HepG2 (cell line): ENCODE measurements around the gene PSMD5. TPM values are rescaled to one million over a fixed set of nuclear protein-coding genes. Genes with fewer than 3 reads are reported as not detected.

Experiments
- ARID5B ChIP-seq: IDR thresholded peaks from 2 replicates; pipeline ENCODE4 v1.4.0; 2020; ENCODE audit warnings: mild to moderate bottlenecking, missing genetic modification reagents
- FOXM1 ChIP-seq: sonication (generic); formaldehyde crosslinking; IDR thresholded peaks from 2 replicates; pipeline ENCODE4 v1.5.0; 2020; ENCODE audit warnings: missing genetic modification reagents
- HNRNPUL1 ChIP-seq: fragments of 200-400 bp; formaldehyde crosslinking; IDR thresholded peaks from 2 replicates; pipeline ENCODE4 v1.6.1; 2017; ENCODE audit warnings: low read depth, mild to moderate bottlenecking, low read length, moderate library complexity
- KIAA2018 ChIP-seq: sonication (generic); formaldehyde crosslinking; IDR thresholded peaks from 2 replicates; pipeline ENCODE4 v1.5.0; 2020; ENCODE audit warnings: mild to moderate bottlenecking, missing genetic modification reagents, borderline replicate concordance
- MAZ ChIP-seq, 2 experiments: sonication (generic) in 1 of 2; formaldehyde crosslinking in 1 of 2; IDR thresholded peaks; 2 replicates each; pipeline versions ENCODE4 v1.5.0 to v1.6.1; 2012 to 2020; ENCODE audit warnings: low read depth in 2 of 2, mild to moderate bottlenecking in 2 of 2, borderline replicate concordance in 1 of 2, improper control_type of control experiment in 1 of 2, low read length in 1 of 2, missing genetic modification reagents in 1 of 2, moderate library complexity in 1 of 2
- NFKB2 ChIP-seq: sonication (generic); formaldehyde crosslinking; IDR thresholded peaks from 2 replicates; pipeline ENCODE4 v1.4.0; 2020; ENCODE audit warnings: missing genetic modification reagents, borderline replicate concordance
- SNRNP70 ChIP-seq: fragments of 200-400 bp; formaldehyde crosslinking; IDR thresholded peaks from 2 replicates; pipeline ENCODE4 v1.6.1; 2017; ENCODE audit warnings: mild to moderate bottlenecking, low read depth, low read length, moderate library complexity
- ZC3H4 ChIP-seq: sonication (generic); formaldehyde crosslinking; IDR thresholded peaks from 2 replicates; pipeline ENCODE4 v1.4.0; 2020; ENCODE audit warnings: missing genetic modification reagents, borderline replicate concordance
- ZMYM4 ChIP-seq: sonication (generic); formaldehyde crosslinking; IDR thresholded peaks from 2 replicates; pipeline ENCODE4 v1.8.1; 2023; ENCODE audit warnings: mild to moderate bottlenecking, missing genetic modification reagents
- ZNF30 ChIP-seq: sonication (generic); formaldehyde crosslinking; IDR thresholded peaks from 2 replicates; pipeline ENCODE4 v1.5.0; 2020; ENCODE audit warnings: mild to moderate bottlenecking, missing genetic modification reagents
- ZNF512 ChIP-seq: sonication (generic); formaldehyde crosslinking; IDR thresholded peaks from 2 replicates; pipeline ENCODE4 v1.4.0; 2020; ENCODE audit warnings: mild to moderate bottlenecking, missing genetic modification reagents
- ZNF644 ChIP-seq: IDR thresholded peaks from 2 replicates; pipeline ENCODE4 v1.6.1; 2016; ENCODE audit warnings: low read depth
- polyA plus RNA-seq, 8 experiments: library from polyadenylated mRNA; depleted of rRNA in 3 of 8; stranded (reverse) in 7 of 8; unstranded in 1 of 8; fragments of >200 nt; fragmentation: Illumina TruSeq in 4 of 8; extraction: Trizol in 4 of 8; gene quantifications; 2 replicates each; pipeline versions ENCODE4 v1.2.1 to v1.2.3, GENCODE V29; 2011 to 2016; ENCODE audit warnings: low read depth in 4 of 8, missing spikeins in 1 of 8, mixed read lengths in 1 of 8; ENCODE audit not compliant: insufficient read depth in 1 of 8
- total RNA-seq, 5 experiments: library from RNA; depleted of rRNA; stranded (reverse); fragments of >200 nt; fragmentation: Illumina TruSeq; extraction: Trizol; gene quantifications; 2 replicates each; pipeline ENCODE4 v1.2.3, GENCODE V29; 2016; ENCODE audit warnings: low read depth in 1 of 5

Gene PSMD5
- total and polyA plus RNA-seq, 2 of the 13 experiments (the other 11 are each of a cell fraction or from before 2014, with no cell fraction given): 12.7 to 18.1 TPM

- TF ChIP-seq FOXM1 (CRISPR knock-in tag) (peak; percentile 74; the same call in 1 of the 2 replicates), MAZ (IDR thresholded peaks at IDR 0.05; ENCODE audit: borderline replicate concordance, low read depth, low read length) (peak; percentile 93; the same call in 1 of the 2 replicates), MAZ (CRISPR knock-in tag; IDR thresholded peaks at IDR 0.05; ENCODE audit: low read depth) (peak; percentile 96), ZNF512 (CRISPR knock-in tag) (no peak), ZNF644 (CRISPR knock-in tag) (no peak), ZC3H4 (CRISPR knock-in tag) (no peak), HNRNPUL1 (peak; percentile 27; the same call in 1 of the 2 replicates), ZMYM4 (CRISPR knock-in tag) (peak; percentile 94), NFKB2 (CRISPR knock-in tag) (peak; percentile 80; the same call in 1 of the 2 replicates), KIAA2018 (CRISPR knock-in tag) (no peak), ARID5B (CRISPR knock-in tag) (peak; percentile 80), ZNF30 (CRISPR knock-in tag) (0 out of 2 replicates have a peak, but pooled peaks have one; percentile 27), SNRNP70 (no peak)
These were observed 49.6 kb downstream of the PSMD5 start, which contains the start of gene FBXW2 (continued) for GRCh38 chr9:120792898-120793765.
